NB4 (cell line): ENCODE data around the gene RTL1.

ENCODE experiments used
- CTCF ChIP-seq: IDR thresholded peaks from one replicate; pipeline ENCODE4 v1.5.1; 2012; ENCODE audit warnings: low read depth, low read length
- MAX ChIP-seq: IDR thresholded peaks from 2 replicates; pipeline ENCODE4 v1.6.1; 2011; ENCODE audit warnings: low read depth, low read length
- MYC ChIP-seq: IDR thresholded peaks from 2 replicates; pipeline ENCODE4 v1.6.1; 2011; ENCODE audit warnings: low read depth, low read length
- POLR2A ChIP-seq: IDR thresholded peaks from 2 replicates; pipeline ENCODE4 v1.6.1; 2011; ENCODE audit warnings: mild to moderate bottlenecking; ENCODE audit not compliant: insufficient read length; ENCODE audit errors: extremely low read depth

- TF ChIP-seq CTCF, result no peak
- no peak for TF ChIP-seq MYC
- TF ChIP-seq POLR2A, result no peak
- TF ChIP-seq MAX, result no peak
These were observed 59.5 kb downstream of the RTL1 start for GRCh38 chr14:100844082-100844408.
